Measurements from ENCODE around the gene SERGEF.

DNA sequence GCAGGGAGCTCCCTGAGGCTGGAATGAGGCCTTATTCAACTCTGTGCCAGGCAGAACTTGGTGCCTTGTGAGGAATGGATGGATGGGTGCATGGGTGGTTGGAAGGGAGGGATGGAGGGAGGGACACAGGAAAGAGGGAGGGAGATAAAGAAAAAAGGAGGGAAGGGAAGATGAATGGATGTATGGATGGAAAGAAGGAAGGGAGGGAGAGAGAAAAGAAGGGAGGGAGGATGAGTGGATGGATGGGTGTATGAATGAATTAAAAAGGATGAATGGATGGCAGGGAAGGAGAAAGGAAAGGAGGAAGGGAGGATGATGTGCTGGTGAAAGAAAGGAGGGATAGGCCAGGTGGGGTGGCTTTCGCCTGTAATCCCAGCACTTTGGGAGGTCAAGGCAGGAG is 243.6 kb downstream of the SERGEF start:
- TF ChIP-seq EZH2 (IDR thresholded peaks at IDR 0.05; ENCODE audit: borderline replicate concordance, low read length) (no peak), CTCF (conservative IDR thresholded peaks at IDR 0.05 in 1 of 2, IDR thresholded peaks at IDR 0.05 in 1 of 2; ENCODE audit: extremely low read depth in 1 of 2, insufficient read depth in 1 of 2, low read depth in 1 of 2, low read length in 2 of 2) (no peak)

All from mammary epithelial cell (primary cell).